C4-2B (cell line): Measurements from ENCODE around the gene ALDH2.

Source experiments
- ZFX ChIP-seq: fragments of 450-650 bp; IDR thresholded peaks from 2 replicates; pipeline ENCODE4 v1.6.1; 2017
- TF ChIP-seq, protein P1 (sequence below): fragments of 450-650 bp; conservative IDR thresholded peaks from 2 replicates; pipeline ENCODE4 v1.5.1; 2017; ENCODE audit warnings: mild to moderate bottlenecking

DNA sequence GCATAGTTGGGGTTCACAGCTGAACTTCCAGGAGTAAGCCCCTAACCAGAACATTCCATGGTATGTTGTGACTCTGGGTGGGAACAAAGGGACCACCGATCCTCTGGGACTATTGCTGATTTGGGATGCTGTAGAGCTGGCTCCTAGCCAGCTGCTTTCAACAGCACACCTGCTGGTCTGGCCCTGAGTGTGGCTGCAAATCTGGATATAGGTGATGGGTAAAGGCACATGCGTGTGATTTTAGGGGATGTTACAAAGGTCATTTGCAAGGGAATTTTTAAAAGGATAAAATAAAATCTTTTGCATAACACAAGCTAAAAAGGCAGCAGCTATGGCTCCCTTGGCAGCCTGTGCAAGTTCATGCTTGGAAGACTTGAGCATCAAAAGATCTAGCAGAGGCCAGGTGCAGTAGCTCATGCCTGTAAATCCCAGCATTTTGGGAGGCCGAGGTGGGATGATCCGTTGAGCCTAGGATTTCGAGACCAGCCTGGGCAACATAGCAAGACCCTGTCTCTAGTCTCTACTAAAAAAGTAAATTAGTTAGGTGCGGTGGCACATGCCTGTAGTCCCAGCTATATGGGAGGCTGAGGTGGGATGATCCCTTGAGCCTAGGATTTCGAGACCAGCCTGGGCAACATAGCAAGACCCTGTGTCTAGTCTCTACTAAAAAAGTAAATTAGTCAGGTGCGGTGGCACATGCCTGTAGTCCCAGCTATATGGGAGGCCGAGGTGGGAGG, 1.6 kb downstream of the ALDH2 start:
- TF ChIP-seq, protein P1, sequence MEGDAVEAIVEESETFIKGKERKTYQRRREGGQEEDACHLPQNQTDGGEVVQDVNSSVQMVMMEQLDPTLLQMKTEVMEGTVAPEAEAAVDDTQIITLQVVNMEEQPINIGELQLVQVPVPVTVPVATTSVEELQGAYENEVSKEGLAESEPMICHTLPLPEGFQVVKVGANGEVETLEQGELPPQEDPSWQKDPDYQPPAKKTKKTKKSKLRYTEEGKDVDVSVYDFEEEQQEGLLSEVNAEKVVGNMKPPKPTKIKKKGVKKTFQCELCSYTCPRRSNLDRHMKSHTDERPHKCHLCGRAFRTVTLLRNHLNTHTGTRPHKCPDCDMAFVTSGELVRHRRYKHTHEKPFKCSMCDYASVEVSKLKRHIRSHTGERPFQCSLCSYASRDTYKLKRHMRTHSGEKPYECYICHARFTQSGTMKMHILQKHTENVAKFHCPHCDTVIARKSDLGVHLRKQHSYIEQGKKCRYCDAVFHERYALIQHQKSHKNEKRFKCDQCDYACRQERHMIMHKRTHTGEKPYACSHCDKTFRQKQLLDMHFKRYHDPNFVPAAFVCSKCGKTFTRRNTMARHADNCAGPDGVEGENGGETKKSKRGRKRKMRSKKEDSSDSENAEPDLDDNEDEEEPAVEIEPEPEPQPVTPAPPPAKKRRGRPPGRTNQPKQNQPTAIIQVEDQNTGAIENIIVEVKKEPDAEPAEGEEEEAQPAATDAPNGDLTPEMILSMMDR = no peak
- no peak for TF ChIP-seq ZFX
